Hippocampal formation (tissue), 2 donors: ENCODE data around the gene KRTAP4-8.
"Not testable (repeated sequence)": the region's sequence is repeated elsewhere in the genome, so short reads cannot be mapped to it uniquely, and the experiment has no call there.

ENCODE experiments used
- DNase-seq, 2 donors: peaks; one replicate each; lab custom pipeline; 2025; lab: John Stamatoyannopoulos, UW

KRTAP4-8 gene

DNA sequence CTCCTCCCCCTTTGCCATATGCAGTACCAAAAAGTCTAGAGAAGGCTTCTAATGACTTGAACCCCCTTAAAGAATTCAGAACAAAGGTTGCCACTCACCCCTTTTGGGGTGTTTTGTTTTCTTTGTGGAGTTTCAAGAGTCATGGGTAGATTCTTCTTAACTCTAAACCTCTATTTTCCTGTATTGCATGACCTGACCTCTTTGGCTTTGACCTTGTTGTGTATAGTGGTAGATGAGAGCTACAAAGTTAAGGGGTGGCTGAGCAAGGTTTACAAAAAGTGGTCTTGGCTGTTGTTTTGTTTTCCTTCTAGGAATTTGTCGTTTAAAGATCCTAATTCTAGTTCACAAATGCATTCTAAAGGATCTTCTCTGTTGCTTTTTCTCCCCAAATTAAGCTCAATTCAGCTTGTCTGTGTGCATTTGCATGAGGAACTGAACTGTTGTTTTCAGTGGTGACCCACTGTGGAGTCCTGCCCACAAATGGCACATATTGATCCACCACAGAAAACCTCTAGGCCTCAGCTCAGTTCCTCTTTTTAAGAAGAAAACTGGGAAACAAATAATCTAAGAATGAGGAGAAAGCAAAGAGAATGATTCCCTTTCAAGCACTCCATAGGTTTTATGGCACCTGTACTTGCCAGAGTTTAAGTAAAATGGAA is 10.9 kb upstream of the KRTAP4-8 start:
- DNase-seq: not testable (repeated sequence)

DNA sequence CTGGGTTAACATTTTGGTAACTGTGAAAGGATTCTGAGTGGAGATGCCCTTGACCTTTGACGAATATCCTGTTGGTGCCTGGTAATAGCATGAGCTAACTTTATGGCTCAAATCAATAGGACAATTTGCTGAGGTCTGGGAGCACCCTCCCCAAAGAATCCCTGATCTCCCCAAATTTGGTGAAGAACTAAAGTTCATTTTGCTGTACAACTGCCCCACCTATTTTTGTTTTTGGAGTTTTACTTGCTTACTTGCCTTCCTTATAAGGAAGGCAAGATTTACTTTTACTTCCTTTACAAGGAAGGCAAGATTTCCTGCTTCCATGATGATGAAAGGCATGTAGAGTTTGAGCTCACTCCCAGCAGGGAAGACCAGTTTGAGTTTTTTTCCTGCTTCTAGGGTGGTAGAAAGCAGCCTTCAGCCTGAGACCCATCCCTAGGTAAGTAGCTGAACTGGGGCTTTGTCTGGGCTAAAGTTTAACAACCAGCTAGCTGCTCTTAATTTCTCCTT is 10.1 kb upstream of the KRTAP4-8 start:
- DNase-seq: no peak

DNA sequence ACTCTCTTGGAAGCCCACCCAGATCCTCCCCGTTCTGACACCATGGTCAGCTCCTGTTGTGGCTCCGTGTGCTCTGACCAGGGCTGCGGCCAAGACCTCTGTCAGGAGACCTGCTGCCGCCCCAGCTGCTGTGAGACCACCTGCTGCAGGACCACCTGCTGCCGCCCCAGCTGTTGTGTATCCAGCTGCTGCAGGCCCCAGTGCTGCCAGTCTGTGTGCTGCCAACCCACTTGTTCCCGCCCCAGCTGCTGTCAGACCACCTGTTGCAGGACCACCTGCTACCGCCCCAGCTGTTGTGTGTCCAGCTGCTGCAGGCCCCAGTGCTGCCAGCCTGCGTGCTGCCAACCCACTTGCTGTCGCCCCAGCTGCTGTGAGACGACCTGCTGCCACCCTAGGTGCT is 7.4 kb upstream of the KRTAP4-8 start, which contains the start of gene KRTAP4-9:
TSS of gene KRTAP4-9 (plus strand) at position 43 of the 400 bp plus-strand sequence. CDS start at position 43, 0 bp downstream.
- DNase-seq: not testable (repeated sequence)

DNA sequence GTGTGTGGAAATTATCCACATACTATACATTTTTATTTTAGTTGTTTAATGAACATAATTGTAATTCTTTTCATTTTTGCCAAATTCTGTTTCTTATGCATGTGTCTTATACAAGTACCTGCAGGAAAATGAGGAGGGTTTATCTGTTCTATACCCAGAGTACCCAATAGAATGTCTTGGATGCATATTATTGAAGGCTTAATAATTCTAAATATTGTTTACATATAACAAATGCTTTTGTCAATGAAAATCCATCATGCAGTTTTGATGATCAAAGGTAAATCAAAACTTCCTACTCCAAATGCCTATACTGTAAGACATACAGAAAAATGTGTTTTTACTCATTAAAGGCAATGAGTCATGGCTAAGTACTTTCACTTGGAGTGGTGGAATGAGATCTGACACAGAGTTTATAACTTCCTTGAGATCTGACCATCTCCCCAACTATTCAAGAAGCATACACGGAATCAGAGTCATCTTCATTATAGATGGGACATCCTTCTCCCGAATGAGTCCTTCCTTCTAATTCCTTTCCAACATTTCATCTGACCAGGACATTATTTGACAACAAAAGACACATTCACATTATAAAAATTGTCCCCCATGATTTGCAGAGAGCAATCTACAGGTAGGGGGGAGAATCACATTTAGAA is 6.6 kb upstream of the KRTAP4-8 start:
- DNase-seq: not testable (repeated sequence)

DNA sequence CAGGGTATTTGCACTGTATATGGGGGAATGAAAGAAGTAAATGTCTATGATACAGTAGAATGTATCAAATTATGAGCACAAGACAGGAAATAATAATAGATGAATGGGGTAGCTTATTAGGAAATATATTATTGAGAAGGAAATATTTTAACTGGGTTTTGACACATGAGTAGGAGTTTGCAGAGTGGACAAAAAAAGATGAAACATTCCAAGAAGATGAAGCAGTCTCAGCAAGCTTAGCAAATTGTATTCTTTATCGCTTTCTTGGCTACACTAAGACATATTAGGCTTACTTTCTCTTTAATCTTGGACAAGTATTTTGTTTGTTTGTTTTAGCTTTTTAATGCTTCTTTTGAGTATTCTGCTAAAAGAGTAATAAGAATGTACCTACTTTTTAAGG is 6.0 kb upstream of the KRTAP4-8 start:
- no peak for DNase-seq

DNA sequence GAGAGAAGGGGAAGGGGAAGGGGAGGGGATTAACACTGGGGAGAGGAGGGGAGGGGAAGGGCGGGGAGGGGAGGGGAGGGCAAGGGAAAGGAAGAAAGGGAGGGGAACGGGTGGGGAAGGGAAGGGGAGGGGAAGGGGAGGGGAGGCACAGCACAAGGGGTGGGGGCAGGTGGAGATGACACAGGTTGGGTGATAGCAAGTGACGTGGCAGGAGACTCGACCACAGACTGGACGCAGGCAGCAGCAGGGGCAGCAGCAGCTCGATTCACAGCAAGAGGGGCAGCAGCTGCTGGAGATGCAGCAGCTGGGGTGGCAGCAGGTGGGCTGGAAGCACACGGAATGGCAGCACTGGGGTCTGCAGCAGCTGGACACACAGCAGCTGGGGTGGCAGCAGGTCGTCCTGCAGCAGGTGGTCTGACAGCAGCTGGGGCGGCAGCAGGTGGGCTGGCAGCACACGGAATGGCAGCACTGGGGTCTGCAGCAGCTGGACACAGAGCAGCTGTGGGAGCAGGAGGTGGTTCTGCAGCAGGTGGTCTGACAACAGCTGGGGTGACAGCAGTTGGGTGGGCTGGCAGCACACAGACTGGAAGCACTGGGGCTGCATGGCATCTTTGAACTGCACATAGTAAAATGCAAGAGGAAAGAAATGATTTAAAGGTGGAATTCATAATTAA is 3.8 kb upstream of the KRTAP4-8 start, which contains the start of gene KRTAP4-16:
TSS of gene KRTAP4-16 (minus strand) at position 624 of the 674 bp plus-strand sequence. CDS start at position 624, 0 bp downstream.
- no peak for DNase-seq

DNA sequence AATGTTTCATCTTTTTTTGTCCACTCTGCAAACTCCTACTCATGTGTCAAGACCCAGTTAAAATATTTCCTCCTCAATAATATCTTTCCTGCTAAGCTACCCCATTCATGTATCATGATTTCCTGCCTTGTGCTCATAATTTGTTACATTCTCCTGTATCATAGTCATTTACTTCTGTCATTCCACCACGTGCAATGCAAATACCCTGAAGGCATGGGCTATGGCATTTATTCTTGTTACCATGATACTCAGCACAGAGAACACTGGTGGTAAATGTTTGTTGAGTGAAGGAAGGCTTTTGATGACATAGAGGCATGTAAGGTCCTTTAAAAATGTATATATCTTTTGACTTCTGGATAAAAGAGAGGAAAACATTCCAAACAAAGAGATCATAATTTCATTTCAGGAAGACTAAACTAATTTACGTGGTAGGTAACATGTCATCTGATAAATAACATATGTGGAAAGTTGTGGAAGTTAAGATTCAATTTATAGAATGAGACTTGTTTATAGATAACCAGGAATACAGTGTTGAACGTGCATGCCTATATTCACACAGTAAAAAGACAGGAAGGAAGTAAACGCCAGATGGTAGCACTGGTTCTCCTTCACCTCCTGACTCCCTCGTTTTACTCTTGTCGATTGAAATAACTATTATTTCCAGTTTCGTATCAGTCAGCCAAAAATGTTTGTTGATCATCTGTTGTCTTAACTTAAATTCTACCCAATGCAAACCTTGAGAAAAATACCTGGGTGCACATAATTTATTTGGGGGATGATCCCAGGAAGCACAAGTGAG is 1.9 kb upstream of the KRTAP4-8 start:
- not testable (repeated sequence) for DNase-seq

DNA sequence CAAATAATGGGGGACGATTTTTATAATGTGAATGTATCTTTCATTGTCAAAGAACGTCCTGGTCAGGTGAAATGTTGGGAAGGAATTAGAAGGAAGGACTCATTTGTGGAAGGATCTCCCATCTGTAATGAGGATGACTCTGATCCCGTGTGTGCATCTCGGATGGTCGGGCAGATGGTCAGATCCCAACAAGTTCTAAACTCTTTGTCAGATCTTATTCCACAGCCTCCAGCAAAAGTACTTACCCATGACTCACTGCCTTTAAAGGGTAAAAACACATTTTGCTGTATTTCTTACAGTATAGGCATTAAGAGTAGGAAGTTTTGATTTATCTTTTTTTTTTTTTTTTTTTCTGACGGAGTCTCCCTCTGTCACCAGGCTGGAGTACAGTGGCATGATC is 539 bp upstream of the KRTAP4-8 start:
- no peak for DNase-seq

DNA sequence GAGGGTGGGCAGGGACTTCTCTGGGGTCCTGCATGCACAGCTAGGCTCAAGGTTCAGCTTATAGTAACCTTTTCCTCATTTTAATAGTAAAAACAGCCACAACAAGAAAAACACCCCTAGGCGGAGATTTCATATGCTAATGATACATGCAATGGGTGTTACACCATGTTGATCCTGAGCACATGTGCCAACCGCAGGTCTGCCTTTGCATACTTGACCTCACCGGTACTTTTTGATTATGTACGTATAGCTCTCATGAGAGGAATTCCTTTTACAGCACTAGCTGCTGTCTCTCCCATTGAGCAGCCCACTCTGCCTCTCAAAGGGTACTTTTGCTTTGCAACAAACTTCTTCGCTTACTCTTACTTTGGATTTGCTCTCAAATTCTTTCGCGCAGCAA is 1.9 kb downstream of the KRTAP4-8 start:
- DNase-seq: no peak

DNA sequence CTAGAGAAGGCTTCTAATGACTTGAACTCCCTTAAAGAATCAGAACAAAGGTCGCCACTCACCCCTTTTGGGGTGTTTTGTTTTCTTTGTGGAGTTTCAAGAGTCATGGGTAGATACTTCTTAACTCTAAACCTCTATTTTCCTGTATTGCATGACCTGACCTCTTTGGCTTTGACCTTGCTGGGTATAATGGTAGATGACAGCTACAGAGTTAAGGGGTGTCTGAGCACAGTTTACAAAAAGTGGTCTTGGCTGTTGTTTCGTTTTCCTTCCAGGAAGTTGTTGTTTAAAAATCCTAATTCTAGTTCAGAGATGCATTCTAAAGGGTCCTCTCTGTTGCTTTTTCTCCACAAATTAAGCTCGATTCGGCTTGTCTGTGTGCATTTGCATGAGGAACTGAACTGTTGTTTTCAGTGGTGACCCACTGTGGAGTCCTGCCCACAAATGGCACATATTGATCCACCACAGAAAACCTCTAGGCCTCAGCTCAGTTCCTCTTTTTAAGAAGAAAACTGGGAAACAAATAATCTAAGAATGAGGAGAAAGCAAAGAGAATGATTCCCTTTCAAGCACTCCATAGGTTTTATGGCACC is 9.1 kb downstream of the KRTAP4-8 start:
- not testable (repeated sequence) for DNase-seq

DNA sequence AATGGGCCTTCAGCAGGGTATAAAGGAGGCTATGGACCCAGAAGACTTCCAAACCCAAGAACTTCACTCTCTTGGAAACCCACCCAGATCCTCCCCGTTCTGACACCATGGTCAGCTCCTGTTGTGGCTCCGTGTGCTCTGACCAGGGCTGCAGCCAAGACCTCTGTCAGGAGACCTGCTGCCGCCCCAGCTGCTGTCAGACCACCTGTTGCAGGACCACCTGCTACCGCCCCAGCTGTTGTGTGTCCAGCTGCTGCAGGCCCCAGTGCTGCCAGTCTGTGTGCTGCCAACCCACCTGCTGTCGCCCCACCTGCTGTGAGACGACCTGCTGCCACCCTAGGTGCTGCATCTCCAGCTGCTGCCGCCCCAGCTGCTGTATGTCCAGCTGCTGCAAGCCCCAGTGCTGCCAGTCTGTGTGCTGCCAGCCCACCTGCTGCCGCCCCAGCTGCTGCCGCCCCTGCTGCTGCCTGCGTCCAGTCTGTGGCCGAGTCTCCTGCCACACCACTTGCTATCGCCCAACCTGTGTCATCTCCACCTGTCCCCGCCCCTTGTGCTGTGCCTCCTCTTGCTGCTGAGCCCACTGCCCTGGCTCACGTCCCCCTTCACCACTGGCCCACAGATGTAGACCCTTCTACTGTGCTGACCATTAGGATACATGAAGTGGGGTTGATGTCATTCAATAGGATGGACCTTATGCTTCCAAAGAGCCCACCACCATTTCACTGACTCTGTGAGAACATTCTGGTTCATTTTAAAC is 13.7 kb downstream of the KRTAP4-8 start, which contains the start of gene KRTAP4-7:
TSS of gene KRTAP4-7 (plus strand) at position 51 of the 757 bp plus-strand sequence. CDS start at position 108, 57 bp downstream.
- not testable (repeated sequence) for DNase-seq

DNA sequence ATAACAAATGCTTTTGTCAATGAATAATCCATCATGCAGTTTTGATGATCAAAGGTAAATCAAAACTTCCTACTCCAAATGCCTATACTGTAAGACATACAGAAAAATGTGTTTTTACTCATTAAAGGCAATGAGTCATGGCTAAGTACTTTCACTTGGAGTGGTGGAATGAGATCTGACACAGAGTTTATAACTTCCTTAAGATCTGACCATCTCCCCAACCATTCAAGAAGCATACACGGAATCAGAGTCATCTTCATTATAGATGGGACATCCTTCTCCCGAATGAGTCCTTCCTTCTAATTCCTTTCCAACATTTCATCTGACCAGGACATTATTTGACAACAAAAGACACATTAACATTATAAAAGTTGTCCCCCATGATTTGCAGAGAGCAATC is 14.5 kb downstream of the KRTAP4-8 start:
- not testable (repeated sequence) for DNase-seq

DNA sequence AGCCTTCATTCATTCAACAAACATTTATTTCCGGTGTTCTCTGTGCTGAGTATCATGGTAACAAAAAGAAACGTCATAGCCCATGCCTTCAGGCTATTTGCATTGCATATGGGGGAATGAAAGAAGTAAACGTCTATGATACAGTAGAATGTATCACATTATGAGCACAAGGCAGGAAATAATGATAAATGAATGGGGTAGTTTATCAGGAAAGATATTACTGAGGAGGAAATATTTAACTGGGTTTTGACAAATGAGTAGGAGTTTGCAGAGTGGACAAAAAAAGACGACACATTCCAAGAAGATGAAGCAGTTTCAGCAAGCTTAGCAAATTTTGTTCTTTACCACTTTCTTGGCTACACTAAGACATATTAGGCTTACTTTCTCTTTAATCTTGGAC is 15.3 kb downstream of the KRTAP4-8 start:
- no peak for DNase-seq

DNA sequence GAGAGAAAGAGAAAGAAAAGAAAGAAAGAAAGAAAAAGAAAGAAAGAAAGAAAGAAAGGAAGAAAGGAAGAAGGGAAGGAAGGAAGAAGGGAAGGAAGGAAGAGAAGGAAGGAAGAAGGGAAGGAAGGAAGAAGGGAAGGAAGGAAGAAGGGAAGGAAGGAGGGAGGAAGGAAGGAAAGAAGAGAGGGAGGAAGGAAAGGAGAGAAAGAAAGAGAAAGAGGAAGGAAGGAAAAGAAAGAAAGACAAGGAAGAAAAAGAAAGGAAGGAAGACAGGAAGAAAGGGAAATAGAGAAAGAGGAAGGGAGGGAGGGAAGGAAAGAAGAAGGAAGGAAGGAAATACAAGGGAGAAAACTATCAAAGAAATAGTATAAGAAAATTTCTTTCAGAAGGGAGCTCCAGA is 21.2 kb downstream of the KRTAP4-8 start:
- no peak for DNase-seq

DNA sequence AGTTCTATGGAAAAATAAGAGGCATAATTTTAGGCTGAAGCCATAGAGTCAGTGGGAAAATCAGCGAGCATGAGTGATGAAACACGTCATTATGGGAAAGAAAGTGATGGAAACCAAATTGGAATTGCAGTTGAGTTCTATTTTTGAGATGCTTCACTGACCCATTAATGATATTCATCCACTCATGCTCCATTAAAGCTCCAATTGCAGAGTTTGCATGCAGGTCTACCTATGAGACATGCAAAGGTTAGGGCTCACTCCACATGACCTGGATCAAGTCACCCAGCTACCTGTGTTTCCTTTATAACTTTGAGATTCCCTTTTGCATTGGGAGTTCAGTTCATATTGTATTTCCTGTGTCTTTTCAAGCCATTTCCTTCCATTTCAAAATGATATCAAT is 24.3 kb downstream of the KRTAP4-8 start:
- no peak for DNase-seq

DNA sequence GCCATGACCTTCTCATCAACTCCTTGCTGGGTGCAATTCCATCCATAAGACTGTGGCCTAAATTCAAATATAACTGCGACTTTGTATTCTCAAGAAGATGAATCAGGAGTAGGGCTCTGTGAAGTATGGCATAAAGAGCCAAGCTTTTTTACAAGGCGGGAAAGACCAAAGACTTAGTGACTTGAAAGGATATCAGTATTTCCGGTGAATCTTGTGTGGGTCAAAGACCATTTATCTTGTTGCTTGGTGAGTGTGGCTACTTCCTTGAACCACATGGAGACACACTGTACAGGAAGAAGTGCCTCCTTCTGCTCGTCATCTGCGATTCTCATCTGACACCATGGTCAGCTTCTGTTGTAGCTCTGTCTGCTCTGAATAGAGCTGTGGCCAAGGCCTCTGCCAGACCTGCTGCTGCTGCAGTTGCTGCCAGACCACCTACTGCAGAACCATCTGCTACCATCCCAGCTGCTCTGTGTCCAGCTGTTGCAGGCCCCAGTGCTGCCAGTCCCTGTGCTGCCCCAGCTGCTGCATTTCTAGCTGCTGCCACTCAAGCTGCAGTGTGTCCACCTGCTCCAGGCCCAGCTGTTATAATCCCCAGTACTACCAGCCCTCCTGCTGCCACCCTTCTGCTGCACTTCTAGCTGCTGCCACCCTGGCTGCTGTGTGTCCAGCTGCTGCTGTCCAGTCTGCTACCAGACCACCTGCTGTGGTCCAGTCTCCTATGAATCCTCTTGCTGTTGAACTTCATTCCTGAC is 26.2 kb downstream of the KRTAP4-8 start:
- no peak for DNase-seq

DNA sequence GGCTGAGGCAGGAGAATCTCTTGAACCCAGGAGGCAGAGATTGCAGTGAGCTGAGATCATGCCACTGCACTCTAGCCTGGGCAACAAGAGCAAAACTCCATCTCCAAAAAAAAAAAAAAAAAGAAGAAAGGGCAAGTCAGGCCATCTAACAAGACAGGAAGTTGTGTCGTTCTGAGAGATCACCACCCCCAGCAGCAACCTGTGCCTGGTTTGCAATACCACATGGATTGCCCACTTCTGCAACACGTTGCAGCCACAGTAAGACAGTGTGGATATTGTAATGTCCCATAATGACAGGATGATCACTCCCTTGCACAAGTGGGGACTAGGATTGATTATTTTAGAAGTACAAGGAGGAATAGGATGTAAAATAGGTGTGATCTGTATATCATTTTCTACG is 28.9 kb downstream of the KRTAP4-8 start:
- no peak for DNase-seq

DNA sequence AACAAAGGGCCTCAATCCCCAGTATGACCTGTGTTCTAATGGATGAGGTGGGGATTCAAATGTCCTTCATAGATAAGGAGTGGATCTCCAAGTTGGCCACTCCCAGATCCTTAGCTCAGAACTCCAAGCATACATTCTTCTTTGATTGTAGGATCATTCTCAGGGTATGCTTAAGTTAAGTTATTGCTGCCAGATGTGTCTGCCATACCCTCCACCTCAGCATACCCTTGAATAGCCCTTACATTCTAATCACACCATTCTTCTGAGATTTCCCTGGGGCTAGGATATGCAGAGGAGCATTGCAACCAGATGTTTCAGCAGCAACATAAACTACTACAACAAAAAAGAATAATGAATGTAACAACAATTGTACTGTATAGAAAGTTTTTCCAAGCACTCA is 30.7 kb downstream of the KRTAP4-8 start:
- no peak for DNase-seq

DNA sequence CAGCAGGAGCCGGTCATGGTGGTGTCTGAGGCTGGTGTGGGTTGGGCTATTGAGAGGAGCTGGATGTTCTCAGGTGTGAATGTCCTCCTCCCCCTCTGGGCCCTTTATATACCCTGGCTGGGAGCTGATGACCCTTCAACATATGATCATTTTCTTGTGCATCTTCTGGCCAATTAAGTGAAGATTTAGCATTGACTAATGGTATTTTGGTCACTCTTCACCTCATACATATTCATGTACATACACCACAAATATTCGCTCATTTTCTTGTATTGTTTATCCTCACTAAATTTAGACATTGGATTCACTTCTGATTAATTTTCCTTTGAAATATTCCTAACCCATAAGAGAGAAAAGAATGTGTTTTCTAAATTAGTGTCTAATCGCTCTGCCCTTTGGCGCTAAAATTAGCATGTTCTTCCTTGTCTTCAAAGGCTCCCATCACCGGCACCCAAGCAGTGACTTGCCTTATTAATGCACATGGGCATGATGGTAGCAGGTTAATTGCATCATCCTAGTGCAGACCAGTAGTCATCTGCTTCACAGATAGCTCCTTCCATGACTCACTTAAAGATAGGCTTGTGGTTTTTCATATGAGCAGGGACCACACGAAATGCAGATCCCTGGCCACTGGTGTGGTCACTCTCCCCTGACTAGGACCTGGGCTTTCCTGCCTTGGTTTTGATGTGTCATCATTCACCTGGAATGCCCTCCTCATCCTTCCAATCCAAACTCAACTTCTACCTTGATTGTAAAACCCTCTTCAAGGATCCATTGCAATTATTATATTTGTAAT is 31.9 kb downstream of the KRTAP4-8 start, which contains the start of gene KRTAP2-4:
TSS of gene KRTAP2-4 (minus strand) at position 51 of the 796 bp plus-strand sequence. CDS start at position 17, 34 bp downstream.
- no peak for DNase-seq
